Measurements from ENCODE around the gene PGBD1. TPM values are rescaled to one million over a fixed set of nuclear protein-coding genes. Genes with fewer than 3 reads are reported as not detected.

Gene PGBD1
- total and polyA plus RNA-seq, 2 of the 13 experiments (the other 11 are each of a cell fraction or from before 2014, with no cell fraction given): 3.6 to 6.9 TPM

DNA sequence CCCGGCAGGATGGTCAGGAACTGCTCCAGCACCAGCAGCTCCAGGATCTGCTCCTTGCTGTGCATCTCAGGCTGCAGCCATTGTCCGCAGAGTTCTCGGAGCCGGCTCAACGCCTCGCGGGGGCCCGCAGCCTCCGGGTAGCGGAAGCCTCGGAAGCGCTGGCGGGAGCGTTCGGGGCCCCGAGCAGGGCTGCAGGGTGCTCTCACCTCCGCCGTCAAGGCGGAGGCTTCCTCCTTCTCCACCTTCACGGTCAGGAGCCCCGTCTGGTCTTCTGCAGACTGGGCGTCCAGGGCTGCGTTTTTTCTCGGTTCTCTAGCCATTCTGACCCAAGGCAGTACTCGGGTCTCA lies 29.7 kb upstream of the PGBD1 start (continued):
- TF ChIP-seq, protein P1, sequence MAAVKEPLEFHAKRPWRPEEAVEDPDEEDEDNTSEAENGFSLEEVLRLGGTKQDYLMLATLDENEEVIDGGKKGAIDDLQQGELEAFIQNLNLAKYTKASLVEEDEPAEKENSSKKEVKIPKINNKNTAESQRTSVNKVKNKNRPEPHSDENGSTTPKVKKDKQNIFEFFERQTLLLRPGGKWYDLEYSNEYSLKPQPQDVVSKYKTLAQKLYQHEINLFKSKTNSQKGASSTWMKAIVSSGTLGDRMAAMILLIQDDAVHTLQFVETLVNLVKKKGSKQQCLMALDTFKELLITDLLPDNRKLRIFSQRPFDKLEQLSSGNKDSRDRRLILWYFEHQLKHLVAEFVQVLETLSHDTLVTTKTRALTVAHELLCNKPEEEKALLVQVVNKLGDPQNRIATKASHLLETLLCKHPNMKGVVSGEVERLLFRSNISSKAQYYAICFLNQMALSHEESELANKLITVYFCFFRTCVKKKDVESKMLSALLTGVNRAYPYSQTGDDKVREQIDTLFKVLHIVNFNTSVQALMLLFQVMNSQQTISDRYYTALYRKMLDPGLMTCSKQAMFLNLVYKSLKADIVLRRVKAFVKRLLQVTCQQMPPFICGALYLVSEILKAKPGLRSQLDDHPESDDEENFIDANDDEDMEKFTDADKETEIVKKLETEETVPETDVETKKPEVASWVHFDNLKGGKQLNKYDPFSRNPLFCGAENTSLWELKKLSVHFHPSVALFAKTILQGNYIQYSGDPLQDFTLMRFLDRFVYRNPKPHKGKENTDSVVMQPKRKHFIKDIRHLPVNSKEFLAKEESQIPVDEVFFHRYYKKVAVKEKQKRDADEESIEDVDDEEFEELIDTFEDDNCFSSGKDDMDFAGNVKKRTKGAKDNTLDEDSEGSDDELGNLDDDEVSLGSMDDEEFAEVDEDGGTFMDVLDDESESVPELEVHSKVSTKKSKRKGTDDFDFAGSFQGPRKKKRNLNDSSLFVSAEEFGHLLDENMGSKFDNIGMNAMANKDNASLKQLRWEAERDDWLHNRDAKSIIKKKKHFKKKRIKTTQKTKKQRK (IDR thresholded peaks at IDR 0.05; ENCODE audit: low read length): no peak
- no peak for TF ChIP-seq ZNF510 (CRISPR knock-in tag; IDR thresholded peaks at IDR 0.05; ENCODE audit: low read depth)
- TF ChIP-seq, protein P2, sequence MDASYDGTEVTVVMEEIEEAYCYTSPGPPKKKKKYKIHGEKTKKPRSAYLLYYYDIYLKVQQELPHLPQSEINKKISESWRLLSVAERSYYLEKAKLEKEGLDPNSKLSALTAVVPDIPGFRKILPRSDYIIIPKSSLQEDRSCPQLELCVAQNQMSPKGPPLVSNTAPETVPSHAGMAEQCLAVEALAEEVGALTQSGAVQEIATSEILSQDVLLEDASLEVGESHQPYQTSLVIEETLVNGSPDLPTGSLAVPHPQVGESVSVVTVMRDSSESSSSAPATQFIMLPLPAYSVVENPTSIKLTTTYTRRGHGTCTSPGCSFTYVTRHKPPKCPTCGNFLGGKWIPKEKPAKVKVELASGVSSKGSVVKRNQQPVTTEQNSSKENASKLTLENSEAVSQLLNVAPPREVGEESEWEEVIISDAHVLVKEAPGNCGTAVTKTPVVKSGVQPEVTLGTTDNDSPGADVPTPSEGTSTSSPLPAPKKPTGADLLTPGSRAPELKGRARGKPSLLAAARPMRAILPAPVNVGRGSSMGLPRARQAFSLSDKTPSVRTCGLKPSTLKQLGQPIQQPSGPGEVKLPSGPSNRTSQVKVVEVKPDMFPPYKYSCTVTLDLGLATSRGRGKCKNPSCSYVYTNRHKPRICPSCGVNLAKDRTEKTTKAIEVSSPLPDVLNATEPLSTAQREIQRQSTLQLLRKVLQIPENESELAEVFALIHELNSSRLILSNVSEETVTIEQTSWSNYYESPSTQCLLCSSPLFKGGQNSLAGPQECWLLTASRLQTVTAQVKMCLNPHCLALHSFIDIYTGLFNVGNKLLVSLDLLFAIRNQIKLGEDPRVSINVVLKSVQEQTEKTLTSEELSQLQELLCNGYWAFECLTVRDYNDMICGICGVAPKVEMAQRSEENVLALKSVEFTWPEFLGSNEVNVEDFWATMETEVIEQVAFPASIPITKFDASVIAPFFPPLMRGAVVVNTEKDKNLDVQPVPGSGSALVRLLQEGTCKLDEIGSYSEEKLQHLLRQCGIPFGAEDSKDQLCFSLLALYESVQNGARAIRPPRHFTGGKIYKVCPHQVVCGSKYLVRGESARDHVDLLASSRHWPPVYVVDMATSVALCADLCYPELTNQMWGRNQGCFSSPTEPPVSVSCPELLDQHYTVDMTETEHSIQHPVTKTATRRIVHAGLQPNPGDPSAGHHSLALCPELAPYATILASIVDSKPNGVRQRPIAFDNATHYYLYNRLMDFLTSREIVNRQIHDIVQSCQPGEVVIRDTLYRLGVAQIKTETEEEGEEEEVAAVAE (CRISPR knock-in tag; IDR thresholded peaks at IDR 0.05; ENCODE audit: borderline replicate concordance): no peak
- TF ChIP-seq ZSCAN31 (CRISPR knock-in tag; IDR thresholded peaks at IDR 0.05; ENCODE audit: low read depth): no peak
- TF ChIP-seq ZNF224 (CRISPR knock-in tag; IDR thresholded peaks at IDR 0.05): no peak
- no peak for TF ChIP-seq ERF (CRISPR knock-in tag; IDR thresholded peaks at IDR 0.05)
- TF ChIP-seq ZSCAN20 (CRISPR knock-in tag; IDR thresholded peaks at IDR 0.05; ENCODE audit: borderline replicate concordance): no peak
- no peak for TF ChIP-seq ETV6 (CRISPR knock-in tag; conservative IDR thresholded peaks at IDR 0.05)
- TF ChIP-seq ZNF136 (CRISPR knock-in tag; IDR thresholded peaks at IDR 0.05; ENCODE audit: low read depth): 0 out of 2 replicates have a peak, but pooled peaks have one; percentile 4
- TF ChIP-seq AHR (CRISPR knock-in tag; IDR thresholded peaks at IDR 0.05): no peak
- TF ChIP-seq, protein P3, sequence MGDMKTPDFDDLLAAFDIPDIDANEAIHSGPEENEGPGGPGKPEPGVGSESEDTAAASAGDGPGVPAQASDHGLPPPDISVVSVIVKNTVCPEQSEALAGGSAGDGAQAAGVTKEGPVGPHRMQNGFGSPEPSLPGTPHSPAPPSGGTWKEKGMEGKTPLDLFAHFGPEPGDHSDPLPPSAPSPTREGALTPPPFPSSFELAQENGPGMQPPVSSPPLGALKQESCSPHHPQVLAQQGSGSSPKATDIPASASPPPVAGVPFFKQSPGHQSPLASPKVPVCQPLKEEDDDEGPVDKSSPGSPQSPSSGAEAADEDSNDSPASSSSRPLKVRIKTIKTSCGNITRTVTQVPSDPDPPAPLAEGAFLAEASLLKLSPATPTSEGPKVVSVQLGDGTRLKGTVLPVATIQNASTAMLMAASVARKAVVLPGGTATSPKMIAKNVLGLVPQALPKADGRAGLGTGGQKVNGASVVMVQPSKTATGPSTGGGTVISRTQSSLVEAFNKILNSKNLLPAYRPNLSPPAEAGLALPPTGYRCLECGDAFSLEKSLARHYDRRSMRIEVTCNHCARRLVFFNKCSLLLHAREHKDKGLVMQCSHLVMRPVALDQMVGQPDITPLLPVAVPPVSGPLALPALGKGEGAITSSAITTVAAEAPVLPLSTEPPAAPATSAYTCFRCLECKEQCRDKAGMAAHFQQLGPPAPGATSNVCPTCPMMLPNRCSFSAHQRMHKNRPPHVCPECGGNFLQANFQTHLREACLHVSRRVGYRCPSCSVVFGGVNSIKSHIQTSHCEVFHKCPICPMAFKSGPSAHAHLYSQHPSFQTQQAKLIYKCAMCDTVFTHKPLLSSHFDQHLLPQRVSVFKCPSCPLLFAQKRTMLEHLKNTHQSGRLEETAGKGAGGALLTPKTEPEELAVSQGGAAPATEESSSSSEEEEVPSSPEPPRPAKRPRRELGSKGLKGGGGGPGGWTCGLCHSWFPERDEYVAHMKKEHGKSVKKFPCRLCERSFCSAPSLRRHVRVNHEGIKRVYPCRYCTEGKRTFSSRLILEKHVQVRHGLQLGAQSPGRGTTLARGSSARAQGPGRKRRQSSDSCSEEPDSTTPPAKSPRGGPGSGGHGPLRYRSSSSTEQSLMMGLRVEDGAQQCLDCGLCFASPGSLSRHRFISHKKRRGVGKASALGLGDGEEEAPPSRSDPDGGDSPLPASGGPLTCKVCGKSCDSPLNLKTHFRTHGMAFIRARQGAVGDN (CRISPR knock-in tag; IDR thresholded peaks at IDR 0.05): peak; percentile 55; the same call in 1 of the 2 replicates
- TF ChIP-seq HMG20B (CRISPR knock-in tag; conservative IDR thresholded peaks at IDR 0.05): no peak
- no peak for TF ChIP-seq ASH2L (IDR thresholded peaks at IDR 0.05; ENCODE audit: insufficient read length, low read depth, low read length)
- TF ChIP-seq, protein P4, sequence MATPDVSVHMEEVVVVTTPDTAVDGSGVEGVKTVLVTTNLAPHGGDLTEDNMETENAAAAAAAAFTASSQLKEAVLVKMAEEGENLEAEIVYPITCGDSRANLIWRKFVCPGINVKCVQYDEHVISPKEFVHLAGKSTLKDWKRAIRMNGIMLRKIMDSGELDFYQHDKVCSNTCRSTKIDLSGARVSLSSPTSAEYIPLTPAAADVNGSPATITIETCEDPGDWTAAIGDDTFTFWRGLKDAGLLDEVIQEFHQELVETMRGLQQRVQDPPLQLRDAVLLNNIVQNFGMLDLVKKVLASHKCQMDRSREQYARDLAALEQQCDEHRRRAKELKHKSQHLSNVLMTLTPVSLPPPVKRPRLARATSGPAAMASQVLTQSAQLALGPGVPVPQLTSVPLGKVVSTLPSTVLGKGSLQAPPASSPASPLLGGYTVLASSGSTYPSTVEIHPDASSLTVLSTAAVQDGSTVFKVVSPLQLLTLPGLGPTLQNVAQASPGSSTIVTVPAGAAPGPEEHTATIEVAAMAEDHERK (CRISPR knock-in tag; IDR thresholded peaks at IDR 0.05; ENCODE audit: low read depth): no peak

Measured in HepG2 (cell line).